Measurements from ENCODE around the gene CDC5L.

The CDC5L gene

DNA sequence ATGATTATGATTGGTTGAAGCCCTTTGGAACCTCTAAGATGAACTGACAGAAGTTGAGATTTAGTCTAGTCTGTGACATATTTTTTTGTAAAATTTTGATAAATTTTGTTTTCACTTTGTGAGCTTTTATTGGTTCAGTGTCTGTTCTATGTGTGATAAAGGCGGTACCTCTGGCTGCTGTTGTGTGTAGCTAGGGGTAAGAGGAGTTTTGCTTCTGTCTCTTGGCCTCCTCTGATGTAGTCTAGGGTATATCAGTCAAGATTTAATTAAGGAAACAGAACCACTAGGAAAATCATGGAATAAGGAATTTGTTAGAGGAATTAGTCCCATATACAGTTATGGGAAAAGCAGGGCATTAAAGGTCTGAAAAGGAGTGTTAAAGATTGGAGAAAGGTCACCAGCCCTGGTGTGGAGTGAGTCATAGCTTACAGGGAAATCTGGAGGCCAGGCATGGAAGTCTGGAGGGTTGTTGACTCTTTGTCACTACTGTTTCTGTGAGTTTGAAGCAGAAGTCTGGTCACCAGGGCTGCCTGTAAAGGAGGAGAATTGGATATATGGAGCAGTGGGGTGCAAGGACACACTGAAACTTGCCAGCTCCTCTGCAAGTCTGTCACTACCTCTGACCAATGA, 28.5 kb downstream of the CDC5L start:
- Histone ChIP-seq H3K9ac (ENCODE audit: low read length) (no peak overlapping the region), H3K4me3 (ENCODE audit: low read depth, low read length, poor library complexity, severe bottlenecking) (no peak overlapping the region), H3K27me3 (ENCODE audit: insufficient read depth, low read length) (no peaks in the 10 kb centered on the region), H3K36me3 (ENCODE audit: insufficient read depth, low read length) (peaks cover 83% of the 10 kb centered on the region), H3F3A (ENCODE audit: insufficient read depth, low read length) (no peaks in the 10 kb centered on the region), H2AFZ (ENCODE audit: low read length) (no peak overlapping the region), H3K4me2 (ENCODE audit: low read length) (no peak overlapping the region), H4K20me1 (ENCODE audit: insufficient read depth, low read length) (no peaks in the 10 kb centered on the region), H3K9me2 (ENCODE audit: low read depth, low read length) (no peaks in the 10 kb centered on the region), H3K9me3 (ENCODE audit: low read length) (no peaks in the 10 kb centered on the region), H3K4me1 (ENCODE audit: insufficient read depth, low read length, severe bottlenecking) (no peaks in the 10 kb centered on the region), H3K27ac (ENCODE audit: low read depth, low read length, poor library complexity, severe bottlenecking) (no peak overlapping the region), H3K79me2 (ENCODE audit: insufficient read depth, low read length) (peaks cover 21% of the 10 kb centered on the region; the same call in 1 of the 2 replicates)
- no peak for TF ChIP-seq EZH2 (IDR thresholded peaks at IDR 0.05; ENCODE audit: borderline replicate concordance, low read length)
- TF ChIP-seq, protein P1, sequence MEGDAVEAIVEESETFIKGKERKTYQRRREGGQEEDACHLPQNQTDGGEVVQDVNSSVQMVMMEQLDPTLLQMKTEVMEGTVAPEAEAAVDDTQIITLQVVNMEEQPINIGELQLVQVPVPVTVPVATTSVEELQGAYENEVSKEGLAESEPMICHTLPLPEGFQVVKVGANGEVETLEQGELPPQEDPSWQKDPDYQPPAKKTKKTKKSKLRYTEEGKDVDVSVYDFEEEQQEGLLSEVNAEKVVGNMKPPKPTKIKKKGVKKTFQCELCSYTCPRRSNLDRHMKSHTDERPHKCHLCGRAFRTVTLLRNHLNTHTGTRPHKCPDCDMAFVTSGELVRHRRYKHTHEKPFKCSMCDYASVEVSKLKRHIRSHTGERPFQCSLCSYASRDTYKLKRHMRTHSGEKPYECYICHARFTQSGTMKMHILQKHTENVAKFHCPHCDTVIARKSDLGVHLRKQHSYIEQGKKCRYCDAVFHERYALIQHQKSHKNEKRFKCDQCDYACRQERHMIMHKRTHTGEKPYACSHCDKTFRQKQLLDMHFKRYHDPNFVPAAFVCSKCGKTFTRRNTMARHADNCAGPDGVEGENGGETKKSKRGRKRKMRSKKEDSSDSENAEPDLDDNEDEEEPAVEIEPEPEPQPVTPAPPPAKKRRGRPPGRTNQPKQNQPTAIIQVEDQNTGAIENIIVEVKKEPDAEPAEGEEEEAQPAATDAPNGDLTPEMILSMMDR (IDR thresholded peaks at IDR 0.05; ENCODE audit: low read length): no peak

DNA sequence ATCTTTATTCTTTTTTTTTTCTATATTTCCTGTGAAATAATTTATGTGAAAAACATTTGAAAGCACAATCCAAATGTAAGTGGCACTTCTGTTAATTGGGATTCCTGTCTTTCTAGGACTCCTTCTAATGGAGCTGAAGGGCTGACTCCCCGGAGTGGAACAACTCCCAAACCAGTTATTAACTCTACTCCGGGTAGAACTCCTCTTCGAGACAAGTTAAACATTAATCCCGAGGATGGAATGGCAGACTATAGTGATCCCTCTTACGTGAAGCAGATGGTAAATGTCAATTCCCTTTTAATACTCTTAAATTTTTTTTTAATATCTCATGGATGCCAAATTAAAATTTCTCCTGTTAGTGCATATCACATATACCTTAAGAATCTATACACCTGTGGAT, 35.0 kb downstream of the CDC5L start:
- no peaks in the 10 kb centered on the region for H3F3A ChIP-seq (ENCODE audit: insufficient read depth, low read length)
- no peak overlapping the region for H3K9ac ChIP-seq (ENCODE audit: low read length)
- H3K9me3 ChIP-seq (ENCODE audit: low read length): no peaks in the 10 kb centered on the region
- no peak overlapping the region for H2AFZ ChIP-seq (ENCODE audit: low read length)
- H3K27me3 ChIP-seq (ENCODE audit: insufficient read depth, low read length): no peaks in the 10 kb centered on the region
- no peak overlapping the region for H3K4me2 ChIP-seq (ENCODE audit: low read length)
- no peak for TF ChIP-seq EZH2 (IDR thresholded peaks at IDR 0.05; ENCODE audit: borderline replicate concordance, low read length)
- TF ChIP-seq, protein P1 (IDR thresholded peaks at IDR 0.05; ENCODE audit: low read length): no peak
- peaks cover 86% of the 10 kb centered on the region for H3K36me3 ChIP-seq (ENCODE audit: insufficient read depth, low read length)
- H3K27ac ChIP-seq (ENCODE audit: low read depth, low read length, poor library complexity, severe bottlenecking): no peak overlapping the region
- no peaks in the 10 kb centered on the region for H3K4me1 ChIP-seq (ENCODE audit: insufficient read depth, low read length, severe bottlenecking)
- H3K79me2 ChIP-seq (ENCODE audit: insufficient read depth, low read length): peaks cover 2% of the 10 kb centered on the region; the same call in 1 of the 2 replicates
- H3K4me3 ChIP-seq (ENCODE audit: low read depth, low read length, poor library complexity, severe bottlenecking): no peak overlapping the region
- H4K20me1 ChIP-seq (ENCODE audit: insufficient read depth, low read length): no peaks in the 10 kb centered on the region
- no peaks in the 10 kb centered on the region for H3K9me2 ChIP-seq (ENCODE audit: low read depth, low read length)

DNA sequence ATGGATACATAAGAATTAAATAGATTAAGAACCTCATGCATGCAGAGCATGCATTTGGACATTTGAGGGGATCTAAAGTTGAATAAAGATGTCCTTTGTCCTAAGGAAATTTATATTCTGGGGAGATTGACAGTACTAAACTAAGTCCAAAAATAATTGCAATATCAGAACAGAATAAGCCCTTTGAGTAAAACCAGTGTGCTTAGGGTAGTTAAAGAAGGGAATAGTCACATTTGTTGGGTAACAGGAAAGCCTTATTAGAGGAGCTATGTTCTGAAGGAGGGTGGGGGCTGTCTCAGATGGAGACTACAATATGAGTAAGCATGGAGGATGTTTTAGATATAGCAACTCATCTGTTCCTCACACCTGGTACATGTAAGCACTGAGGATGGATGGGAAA, 35.8 kb downstream of the CDC5L start:
- H3K36me3 ChIP-seq (ENCODE audit: insufficient read depth, low read length): peaks cover 90% of the 10 kb centered on the region
- no peaks in the 10 kb centered on the region for H3K9me2 ChIP-seq (ENCODE audit: low read depth, low read length)
- no peak overlapping the region for H2AFZ ChIP-seq (ENCODE audit: low read length)
- H3K9me3 ChIP-seq (ENCODE audit: low read length): no peaks in the 10 kb centered on the region
- no peaks in the 10 kb centered on the region for H3F3A ChIP-seq (ENCODE audit: insufficient read depth, low read length)
- H3K4me3 ChIP-seq (ENCODE audit: low read depth, low read length, poor library complexity, severe bottlenecking): no peak overlapping the region
- H4K20me1 ChIP-seq (ENCODE audit: insufficient read depth, low read length): no peaks in the 10 kb centered on the region
- no peaks in the 10 kb centered on the region for H3K79me2 ChIP-seq (ENCODE audit: insufficient read depth, low read length)
- H3K9ac ChIP-seq (ENCODE audit: low read length): no peak overlapping the region
- H3K4me2 ChIP-seq (ENCODE audit: low read length): no peak overlapping the region
- no peaks in the 10 kb centered on the region for H3K4me1 ChIP-seq (ENCODE audit: insufficient read depth, low read length, severe bottlenecking)
- H3K27me3 ChIP-seq (ENCODE audit: insufficient read depth, low read length): no peaks in the 10 kb centered on the region
- TF ChIP-seq, protein P1 (IDR thresholded peaks at IDR 0.05; ENCODE audit: low read length): no peak
- no peak for TF ChIP-seq EZH2 (IDR thresholded peaks at IDR 0.05; ENCODE audit: borderline replicate concordance, low read length)
- H3K27ac ChIP-seq (ENCODE audit: low read depth, low read length, poor library complexity, severe bottlenecking): no peak overlapping the region

Measured in OCI-LY1 (cell line).